ENCODE measurements around the gene ITGA11.
"Not testable (repeated sequence)": the region's sequence is repeated elsewhere in the genome, so short reads cannot be mapped to it uniquely, and the experiment has no call there.

Gene ITGA11

DNA sequence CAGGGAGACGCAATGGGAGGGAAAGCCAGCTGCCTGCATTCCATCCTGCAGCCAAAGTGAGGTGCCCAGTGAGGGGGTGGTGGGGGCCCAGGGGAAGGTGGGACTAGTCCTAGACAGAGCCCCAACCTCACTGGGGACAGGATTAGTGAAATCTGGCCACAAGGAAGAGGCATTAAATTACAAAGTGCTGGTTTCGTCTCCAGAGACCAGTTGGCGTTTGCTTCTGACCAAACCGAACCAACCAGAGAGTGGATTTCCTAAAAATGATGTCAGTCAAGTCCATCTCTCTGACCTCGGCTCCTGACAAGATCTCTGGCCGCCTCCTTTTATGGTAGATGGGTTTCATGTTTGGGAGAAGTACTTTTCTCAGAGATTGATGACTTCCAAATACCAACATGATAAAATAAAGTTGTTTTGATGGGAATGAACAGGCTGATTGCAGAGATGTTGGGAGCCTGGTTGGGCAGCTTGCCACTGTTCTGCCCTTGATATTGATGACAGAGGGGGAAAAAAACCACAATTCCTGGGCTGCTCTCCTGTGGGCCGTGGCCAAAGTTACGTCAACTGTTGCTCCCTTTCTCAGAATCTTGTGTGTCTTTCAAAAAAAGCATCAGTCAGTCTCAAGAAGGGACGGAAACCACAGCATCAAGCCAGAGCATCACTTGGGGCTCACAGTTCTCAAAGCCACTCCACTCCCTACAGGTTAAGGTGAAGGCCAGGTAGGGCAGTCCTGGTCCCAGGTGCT, 24.6 kb downstream of the ITGA11 start:
- DNase-seq (no peak), ATAC-seq (replicated peaks) (no peak)
- Mint-ChIP-seq H3K4me3 (no peak overlapping the region), H3K27ac (no peak overlapping the region), H3K9me3 (peaks cover 10 to 13% of the 10 kb centered on the region in 2 donors), H3K36me3 (peaks cover 0 to 2% of the 10 kb centered on the region in 2 donors), H3K27me3 (peaks cover 0 to 6% of the 10 kb centered on the region in 2 donors), H3K4me1 (no peaks in the 10 kb centered on the region)

- Mint-ChIP-seq H3K27ac (no peak overlapping the region), H3K36me3 (peaks cover 0 to 2% of the 10 kb centered on the region in 2 donors), H3K4me3 (no peak overlapping the region), H3K27me3 (peaks cover 0 to 6% of the 10 kb centered on the region in 2 donors), H3K4me1 (no peaks in the 10 kb centered on the region), H3K9me3 (peaks cover 10 to 13% of the 10 kb centered on the region in 2 donors)
- DNase-seq (no peak), ATAC-seq (replicated peaks) (no peak)
These were observed 26.3 kb downstream of the ITGA11 start for GRCh38 chr15:68405378-68406250.

DNA sequence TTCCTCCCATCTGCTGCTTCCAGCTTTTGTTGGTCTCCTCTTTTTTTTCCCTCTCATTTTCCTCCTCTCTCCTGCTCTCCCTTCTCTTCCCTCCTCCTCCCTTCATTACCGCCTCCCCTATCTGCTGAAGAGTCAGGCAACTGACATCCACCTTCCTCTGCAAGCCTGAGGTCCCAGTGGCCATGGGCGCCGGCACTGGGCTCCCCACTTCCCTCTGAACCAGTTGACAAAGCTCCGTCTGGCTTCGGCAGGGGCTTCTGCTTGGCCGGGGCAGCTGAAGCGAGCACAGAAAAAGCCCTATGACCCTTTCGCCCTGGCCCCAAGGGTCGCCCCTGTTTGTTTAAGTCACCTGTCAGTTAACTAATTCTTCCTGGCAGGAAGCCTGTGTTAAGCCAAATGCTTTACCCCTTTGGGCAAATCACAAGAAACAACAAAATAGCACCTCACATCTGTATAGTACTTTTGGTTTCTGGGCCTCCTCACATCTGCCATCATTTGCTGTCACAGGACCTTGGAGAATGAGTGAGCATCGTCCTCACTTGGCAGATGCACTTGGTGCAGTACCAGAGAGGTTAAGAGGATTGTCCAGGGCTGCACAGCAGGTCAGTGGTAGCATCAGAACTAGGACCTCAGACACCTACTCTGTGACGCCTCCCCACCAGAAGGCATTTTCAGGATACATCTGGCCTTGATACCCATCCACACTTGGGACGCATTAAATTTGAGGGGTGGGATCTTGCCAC, 27.7 kb downstream of the ITGA11 start:
- Mint-ChIP-seq H3K4me3 (no peak overlapping the region), H3K36me3 (peaks cover 0 to 2% of the 10 kb centered on the region in 2 donors), H3K27me3 (peaks cover 0 to 6% of the 10 kb centered on the region in 2 donors), H3K27ac (no peak overlapping the region), H3K4me1 (no peaks in the 10 kb centered on the region), H3K9me3 (peaks cover 10 to 13% of the 10 kb centered on the region in 2 donors)
- ATAC-seq (replicated peaks) (no peak), DNase-seq (no peak)

- Mint-ChIP-seq H3K4me3 (no peak overlapping the region), H3K27me3 (peaks cover 0 to 5% of the 10 kb centered on the region in 2 donors), H3K9me3 (peaks cover 10 to 13% of the 10 kb centered on the region in 2 donors), H3K4me1 (no peaks in the 10 kb centered on the region), H3K27ac (no peak overlapping the region), H3K36me3 (peaks cover 0 to 2% of the 10 kb centered on the region in 2 donors)
- no peak for DNase-seq
- no peak for ATAC-seq (replicated peaks)
These were observed 28.6 kb downstream of the ITGA11 start for GRCh38 chr15:68403161-68403941.

DNA sequence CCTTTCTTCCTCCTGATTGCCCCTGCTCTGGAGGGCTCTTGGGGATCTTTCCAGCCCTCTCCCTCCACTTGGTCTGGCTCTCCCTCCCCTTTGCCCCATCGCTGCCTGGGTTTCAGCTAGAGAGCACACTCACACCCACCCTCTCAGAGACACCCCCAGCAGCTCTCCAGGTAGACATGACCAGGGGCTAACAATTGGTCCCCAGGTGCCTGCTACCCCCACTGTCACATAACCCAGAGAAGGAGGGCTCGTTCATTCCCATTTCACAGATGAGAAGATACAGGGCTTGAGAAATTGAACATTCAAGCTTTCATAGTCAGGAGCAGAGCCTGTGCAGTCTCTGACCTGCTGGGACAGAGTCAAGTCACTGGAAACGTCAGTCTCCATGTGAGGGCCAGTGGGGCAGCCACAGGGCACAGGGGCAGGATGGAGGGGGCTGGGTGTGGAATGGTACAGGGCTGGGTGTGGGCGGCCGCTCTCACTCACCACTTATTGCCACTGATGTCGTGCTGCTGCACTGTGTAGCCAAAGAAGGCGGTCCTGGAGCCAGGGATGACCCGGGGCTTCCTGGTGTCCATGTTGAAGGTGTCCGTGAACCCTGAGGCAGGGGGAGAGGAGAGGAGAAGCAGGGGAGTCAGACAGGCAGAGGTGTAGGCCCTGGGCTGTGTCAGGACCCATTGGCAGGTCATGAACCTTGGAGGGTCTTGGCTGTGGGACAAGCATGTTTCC, 29.4 kb downstream of the ITGA11 start:
- peaks cover 10 to 13% of the 10 kb centered on the region in 2 donors for H3K9me3 Mint-ChIP-seq
- H3K4me3 Mint-ChIP-seq: no peak overlapping the region
- H3K27ac Mint-ChIP-seq: no peak overlapping the region
- peaks cover 0 to 2% of the 10 kb centered on the region in 2 donors for H3K36me3 Mint-ChIP-seq
- no peaks in the 10 kb centered on the region for H3K4me1 Mint-ChIP-seq
- H3K27me3 Mint-ChIP-seq: no peaks in the 10 kb centered on the region
- no peak for ATAC-seq (replicated peaks)
- DNase-seq: no peak

DNA sequence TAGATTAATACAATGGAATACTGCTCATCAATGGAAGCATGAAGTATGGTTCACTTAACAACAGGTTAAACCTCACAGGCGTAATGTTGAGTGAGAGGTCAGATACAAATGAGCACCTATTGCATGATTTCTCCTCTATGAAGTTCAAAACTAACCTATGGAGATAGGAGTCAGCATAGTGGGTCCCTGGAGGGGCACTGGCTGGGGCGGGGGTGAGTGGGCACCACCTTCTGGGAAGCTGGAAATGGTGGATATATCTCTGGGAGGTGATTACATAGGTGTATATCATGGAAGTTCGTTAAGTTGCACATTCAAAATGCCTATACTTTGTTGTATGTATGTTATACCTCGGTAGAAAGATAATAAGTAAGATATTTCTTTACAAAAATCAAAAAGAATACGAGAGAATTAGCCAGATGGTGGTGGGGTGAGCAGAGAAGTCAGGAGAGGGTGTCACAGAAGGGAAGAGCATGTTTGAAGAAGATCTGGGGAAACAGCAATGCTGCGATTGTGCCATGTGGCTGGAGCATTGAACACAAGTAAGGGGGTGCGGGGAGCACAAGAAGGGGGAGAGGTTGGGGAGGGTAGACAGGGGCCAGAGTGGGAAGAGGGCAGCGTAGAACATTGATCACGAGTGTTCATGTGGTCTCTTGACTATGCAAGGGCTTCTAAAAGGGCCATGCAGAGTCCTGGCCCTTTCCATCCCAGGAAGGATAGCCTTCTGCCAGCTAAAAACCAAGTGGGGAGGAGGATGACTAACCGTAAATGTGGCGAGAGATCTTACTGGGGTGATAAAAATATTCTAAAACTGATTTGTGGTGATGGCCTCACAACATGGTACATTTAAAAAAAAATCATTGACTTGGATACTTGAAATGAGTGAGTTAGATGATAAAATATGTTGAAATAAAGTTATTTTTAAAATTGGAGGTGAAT, 30.2 kb downstream of the ITGA11 start:
- Mint-ChIP-seq H3K9me3 (peaks cover 10 to 13% of the 10 kb centered on the region in 2 donors), H3K4me1 (no peaks in the 10 kb centered on the region), H3K27ac (no peak overlapping the region), H3K36me3 (peaks cover 0 to 2% of the 10 kb centered on the region in 2 donors), H3K4me3 (no peak overlapping the region), H3K27me3 (no peaks in the 10 kb centered on the region)
- DNase-seq (no peak), ATAC-seq (replicated peaks) (no peak)

DNA sequence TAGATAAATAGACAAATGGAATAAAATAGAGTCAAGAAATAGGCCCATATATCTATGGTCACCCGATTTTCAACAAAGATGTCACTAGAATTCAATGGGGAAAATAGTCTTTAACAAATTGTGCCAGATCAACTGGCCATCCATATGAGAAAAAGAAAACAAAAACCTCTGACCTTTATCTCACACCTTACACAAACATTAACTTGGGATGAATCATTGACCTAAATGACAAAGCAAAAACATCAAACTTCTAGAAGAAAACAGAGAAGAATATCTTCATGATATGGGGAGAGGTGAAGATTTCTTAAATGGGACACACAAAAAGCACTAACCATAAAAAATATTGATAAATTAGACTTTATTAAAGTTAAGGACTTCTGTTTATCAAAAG, 31.9 kb downstream of the ITGA11 start:
- no peak overlapping the region for H3K4me3 Mint-ChIP-seq
- ATAC-seq (replicated peaks): no peak
- H3K36me3 Mint-ChIP-seq: peaks cover 0 to 2% of the 10 kb centered on the region in 2 donors
- no peaks in the 10 kb centered on the region for H3K4me1 Mint-ChIP-seq
- DNase-seq: no peak
- peaks cover 13 to 14% of the 10 kb centered on the region in 2 donors for H3K9me3 Mint-ChIP-seq
- H3K27ac Mint-ChIP-seq: no peak overlapping the region
- H3K27me3 Mint-ChIP-seq: peaks cover 0 to 4% of the 10 kb centered on the region in 2 donors

DNA sequence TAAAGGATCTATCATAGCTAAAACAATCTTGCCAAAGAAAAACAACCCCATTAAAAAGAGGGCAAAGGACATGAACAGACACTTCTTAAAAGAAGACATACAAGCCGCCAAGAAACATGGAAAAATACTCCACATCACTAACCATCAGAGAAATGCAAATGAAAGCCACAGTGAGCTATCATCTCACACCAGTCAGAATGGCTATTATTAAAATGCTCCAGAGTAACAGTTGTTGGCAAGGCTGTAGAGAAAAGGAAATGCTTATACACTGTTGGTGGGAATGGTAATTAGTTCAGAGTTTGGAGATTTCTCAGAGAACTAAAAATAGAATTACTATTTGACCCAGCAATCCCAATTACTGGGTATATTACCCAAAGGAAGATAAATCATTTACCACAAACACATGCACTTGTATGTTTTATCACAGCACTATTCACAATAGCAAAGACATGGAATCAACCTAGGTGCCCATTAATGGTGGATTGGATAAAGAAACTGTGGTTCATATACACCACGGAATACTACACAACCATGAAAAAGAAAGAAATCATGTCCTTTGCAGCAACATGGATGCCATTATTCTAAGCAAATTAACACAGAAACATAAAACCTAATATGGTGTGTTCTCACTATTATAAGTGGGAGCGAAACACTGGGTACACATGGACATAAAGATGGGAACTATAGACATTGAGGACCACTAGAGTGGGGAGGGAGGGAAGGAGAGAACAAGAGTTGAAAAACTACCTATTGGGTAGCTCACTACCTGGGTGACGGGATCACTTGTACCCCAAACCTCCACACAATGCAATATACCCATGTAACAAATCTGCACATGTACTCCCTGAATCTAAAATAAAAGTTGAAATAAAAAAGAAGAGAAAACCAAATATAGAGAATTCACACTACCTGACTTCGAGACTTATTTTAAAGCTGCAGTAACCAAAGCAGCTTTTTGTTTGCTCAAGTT, 32.6 kb downstream of the ITGA11 start:
- Mint-ChIP-seq H3K4me1 (no peaks in the 10 kb centered on the region), H3K9me3 (peaks cover 13 to 14% of the 10 kb centered on the region in 2 donors), H3K4me3 (no peak overlapping the region), H3K27me3 (peaks cover 0 to 4% of the 10 kb centered on the region in 2 donors), H3K36me3 (peaks cover 0 to 2% of the 10 kb centered on the region in 2 donors), H3K27ac (no peak overlapping the region)
- no peak for DNase-seq
- peak in 1 of 2 donors; percentile 22 for ATAC-seq (replicated peaks)

DNA sequence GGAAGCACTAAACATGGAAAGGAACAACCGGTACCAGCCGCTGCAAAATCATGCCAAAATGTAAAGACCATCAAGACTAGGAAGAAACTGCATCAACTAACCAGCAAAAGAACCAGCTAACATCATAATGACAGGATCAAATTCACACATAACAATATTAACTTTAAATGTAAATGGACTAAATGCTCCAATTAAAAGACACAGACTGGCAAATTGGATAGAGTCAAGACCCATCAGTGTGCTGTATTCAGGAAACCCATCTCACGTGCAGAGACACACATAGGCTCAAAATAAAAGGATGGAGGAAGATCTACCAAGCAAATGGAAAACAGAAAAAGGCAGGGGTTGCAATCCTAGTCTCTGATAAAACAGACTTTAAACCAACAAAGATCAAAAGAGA, 34.0 kb downstream of the ITGA11 start:
- DNase-seq; H3K4me1 Mint-ChIP-seq; H3K27ac Mint-ChIP-seq; H3K27me3 Mint-ChIP-seq; H3K36me3 Mint-ChIP-seq; H3K9me3 Mint-ChIP-seq; H3K4me3 Mint-ChIP-seq; ATAC-seq (replicated peaks): not testable (repeated sequence)

- DNase-seq (no peak), ATAC-seq (replicated peaks) (no peak)
- Mint-ChIP-seq H3K9me3 (peaks cover 8 to 18% of the 10 kb centered on the region in 2 donors), H3K4me3 (no peak overlapping the region), H3K4me1 (no peaks in the 10 kb centered on the region), H3K27me3 (peaks cover 7 to 21% of the 10 kb centered on the region in 2 donors), H3K27ac (no peak overlapping the region), H3K36me3 (peaks cover 0 to 2% of the 10 kb centered on the region in 2 donors)
These were observed 35.9 kb downstream of the ITGA11 start for GRCh38 chr15:68396068-68396467.

GRCh38 chr15:68391121-68391520, 40.8 kb downstream of the ITGA11 start:
- peaks cover 8 to 18% of the 10 kb centered on the region in 2 donors for H3K9me3 Mint-ChIP-seq
- peaks cover 0 to 2% of the 10 kb centered on the region in 2 donors for H3K36me3 Mint-ChIP-seq
- peaks cover 7 to 26% of the 10 kb centered on the region in 2 donors for H3K27me3 Mint-ChIP-seq
- H3K4me3 Mint-ChIP-seq: no peak overlapping the region
- H3K27ac Mint-ChIP-seq: no peak overlapping the region
- no peak for ATAC-seq (replicated peaks)
- no peak for DNase-seq
- H3K4me1 Mint-ChIP-seq: peaks cover 7 to 10% of the 10 kb centered on the region in 2 donors
